HG02798 (cell line): Measurements from ENCODE around the gene RALGPS1.

Experiments
- ATAC-seq: cut with Tn5 transposase; IDR thresholded peaks from one replicate; pipeline ENCODE4 v1.9.1; 2021; ENCODE audit warnings: mild to moderate bottlenecking; ENCODE audit not compliant: unreplicated experiment, poor library complexity

The RALGPS1 gene

GRCh38 chr9:127107929-127108876, 193.6 kb downstream of the RALGPS1 start:
- no peak for ATAC-seq

- no peak for ATAC-seq
These were observed 194.7 kb downstream of the RALGPS1 start for GRCh38 chr9:127109212-127109711.

DNA sequence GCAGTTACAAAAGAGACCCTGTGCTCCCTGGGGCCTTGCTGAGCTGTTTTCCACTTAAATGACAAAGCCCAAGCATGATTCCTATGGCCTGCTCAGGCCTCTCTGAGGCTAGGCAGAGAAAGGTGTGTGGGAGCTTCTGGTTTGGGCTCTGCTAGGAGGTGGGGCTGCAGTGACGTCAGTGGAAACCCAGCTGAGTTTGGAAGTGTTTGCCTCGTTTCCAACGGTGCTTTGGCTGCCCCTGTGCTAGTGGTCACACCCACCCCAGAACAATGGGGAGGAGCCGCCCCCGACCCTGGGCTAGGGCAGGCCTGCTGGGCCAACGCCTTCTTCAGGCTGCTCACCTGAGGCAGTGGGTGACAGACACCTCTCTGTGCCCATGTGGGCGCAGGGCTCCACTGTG, 197.5 kb downstream of the RALGPS1 start:
- ATAC-seq, result no peak

GRCh38 chr9:127112735-127113161, 198.2 kb downstream of the RALGPS1 start:
- ATAC-seq, result no peak

DNA sequence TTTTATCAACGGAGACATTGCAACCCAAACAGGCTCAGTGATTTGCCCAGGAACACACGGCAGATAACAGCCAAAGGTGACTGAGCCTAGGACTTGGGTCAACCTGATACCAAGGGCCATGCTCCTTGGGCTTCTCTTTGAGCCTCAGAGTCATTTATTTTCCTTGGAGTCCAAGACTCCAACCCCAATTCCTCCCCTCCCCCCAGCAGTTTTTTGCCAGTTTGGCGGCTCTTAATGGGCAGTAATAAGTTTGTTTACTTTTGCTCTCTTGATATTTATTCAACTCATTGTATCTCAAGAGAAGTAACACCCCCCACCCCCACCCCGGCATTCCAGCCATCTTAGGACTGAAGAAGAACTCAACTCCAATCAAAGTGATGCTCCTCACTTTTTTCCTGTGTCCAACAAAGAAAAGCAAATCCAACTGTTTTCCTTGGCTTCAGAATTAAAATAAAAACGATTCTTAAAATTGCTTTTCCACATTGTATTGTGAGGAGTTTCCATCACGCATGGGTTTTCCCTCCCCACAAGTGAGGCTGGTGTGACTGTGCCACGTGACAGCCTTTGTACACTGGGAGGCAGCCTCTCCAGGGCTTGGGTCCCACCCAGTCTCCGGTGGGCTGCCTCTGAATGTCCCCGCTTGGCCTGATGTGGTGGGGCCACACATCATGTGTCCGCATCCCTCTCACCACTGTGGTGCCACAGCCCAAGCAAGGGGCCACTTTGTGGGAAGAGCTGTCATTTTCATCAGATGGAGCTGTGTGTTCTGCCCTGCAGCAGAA, 198.8 kb downstream of the RALGPS1 start:
- no peak for ATAC-seq

DNA sequence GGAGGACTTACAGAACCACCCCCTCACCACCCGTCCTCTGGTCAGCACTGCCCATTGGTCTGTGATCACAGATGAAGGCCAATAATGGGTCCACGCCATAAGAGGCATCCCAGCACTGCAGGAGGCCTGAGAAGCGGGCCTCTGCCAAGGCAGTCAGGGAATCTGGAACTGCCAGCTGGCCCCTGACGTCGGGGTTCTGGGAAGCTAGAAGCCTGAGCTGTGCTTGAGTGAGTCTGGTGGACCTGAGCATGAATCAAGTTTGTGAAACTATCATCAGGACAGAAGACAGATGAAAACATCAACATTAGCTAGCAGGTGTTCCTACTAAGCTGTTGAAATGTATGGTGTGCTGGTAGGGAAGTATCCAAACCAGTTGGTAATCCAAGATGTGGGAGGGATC, 200.0 kb downstream of the RALGPS1 start:
- no peak for ATAC-seq

DNA sequence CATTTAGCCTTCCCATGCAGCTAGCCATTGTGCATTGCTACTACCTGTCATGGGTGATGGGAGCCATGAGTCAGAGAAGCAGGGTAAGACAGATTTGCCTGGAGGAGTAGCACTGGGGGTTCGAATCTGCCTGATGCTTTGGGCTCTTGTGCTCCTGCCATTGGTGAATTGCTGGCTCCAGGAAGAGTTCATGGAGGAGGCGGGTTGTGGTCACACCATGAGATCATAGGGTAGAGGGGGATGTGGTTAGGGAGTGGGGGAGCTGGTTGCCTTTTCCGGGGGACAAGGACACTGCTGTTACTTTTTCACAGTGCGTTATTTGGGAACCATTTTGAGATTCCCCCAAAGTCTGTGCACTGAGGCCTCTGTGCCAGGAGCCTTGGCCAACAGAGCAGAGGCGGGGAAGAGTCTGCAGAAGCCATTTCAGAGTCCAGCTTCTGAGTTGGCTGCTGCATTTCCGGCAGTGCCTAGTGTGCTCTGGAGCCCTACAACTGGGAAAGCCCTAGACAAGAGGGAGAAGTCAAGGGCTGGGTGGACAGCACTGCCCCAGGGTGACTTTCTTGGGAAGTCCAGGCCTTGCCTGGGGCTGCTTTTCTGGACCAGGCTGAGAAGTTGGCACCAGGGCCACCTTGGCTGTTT, 201.6 kb downstream of the RALGPS1 start:
- no peak for ATAC-seq

DNA sequence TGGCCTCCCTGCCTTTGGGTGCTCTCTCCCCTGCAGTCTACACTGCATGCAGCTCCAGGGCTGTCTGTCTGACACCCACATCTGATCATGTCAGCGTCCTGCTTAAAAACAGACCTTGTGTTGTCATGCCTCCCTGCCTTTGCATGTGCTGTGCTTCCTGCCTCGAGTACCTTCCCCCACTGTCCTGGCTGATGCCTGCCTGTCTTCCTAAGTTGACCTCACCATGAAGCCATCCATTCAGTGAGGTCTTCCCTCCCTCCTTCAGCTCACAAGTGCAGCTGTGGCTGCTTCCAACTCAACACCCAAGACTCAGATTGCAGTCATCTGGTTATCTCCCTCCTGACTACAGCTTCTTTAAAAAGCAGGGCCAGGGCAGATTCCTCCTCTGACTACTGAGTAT, 202.4 kb downstream of the RALGPS1 start:
- ATAC-seq, result no peak

DNA sequence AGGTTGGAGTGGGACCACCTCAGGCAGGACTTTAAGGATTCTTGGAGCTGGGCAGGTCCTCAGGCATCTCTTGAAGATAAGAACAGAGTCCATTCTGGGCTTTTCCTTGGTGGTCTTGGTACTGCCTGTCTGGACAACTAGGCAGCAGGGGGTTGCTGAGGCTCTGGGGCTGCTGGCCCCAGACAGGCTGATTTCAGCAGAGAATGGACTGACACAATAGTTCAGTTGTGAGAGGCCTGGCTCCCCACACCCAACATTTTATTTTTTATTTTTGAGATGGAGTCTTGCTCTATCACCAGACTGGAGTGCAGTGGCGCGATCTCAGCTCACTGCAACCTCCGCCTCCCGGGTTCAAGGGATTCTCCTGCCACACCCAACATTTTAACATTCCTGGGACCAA, 203.2 kb downstream of the RALGPS1 start:
- ATAC-seq, result no peak

- ATAC-seq, result peak; percentile 54
These were observed 204.2 kb downstream of the RALGPS1 start for GRCh38 chr9:127118597-127119319.

DNA sequence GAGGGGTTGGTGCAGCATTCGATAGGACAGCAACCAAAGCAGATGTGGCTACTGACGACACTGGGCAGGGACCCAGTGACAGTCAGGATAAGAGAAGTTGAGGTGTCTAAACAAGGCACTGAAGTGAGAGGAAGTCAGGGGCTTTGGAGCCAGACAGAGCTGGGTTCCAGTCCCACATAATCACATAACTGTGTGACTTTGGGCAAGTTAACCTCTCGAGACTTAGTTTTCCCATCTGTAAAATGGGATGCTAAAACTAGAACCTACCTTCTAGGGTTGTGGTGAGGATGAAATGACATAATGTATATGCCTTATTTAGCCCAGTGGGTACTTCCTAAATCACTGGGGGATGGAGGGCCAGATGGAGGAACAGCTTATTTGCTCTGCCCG, 204.7 kb downstream of the RALGPS1 start:
- ATAC-seq, result no peak

GRCh38 chr9:127121628-127122175, 207.1 kb downstream of the RALGPS1 start:
- no peak for ATAC-seq

- ATAC-seq, result no peak
These were observed 207.8 kb downstream of the RALGPS1 start, which contains the start of gene ANGPTL2 for GRCh38 chr9:127122176-127123063. ANGPTL2 (minus strand) TSS chr9:127122635; CDS start chr9:127108731, 13,904 bp downstream.

DNA sequence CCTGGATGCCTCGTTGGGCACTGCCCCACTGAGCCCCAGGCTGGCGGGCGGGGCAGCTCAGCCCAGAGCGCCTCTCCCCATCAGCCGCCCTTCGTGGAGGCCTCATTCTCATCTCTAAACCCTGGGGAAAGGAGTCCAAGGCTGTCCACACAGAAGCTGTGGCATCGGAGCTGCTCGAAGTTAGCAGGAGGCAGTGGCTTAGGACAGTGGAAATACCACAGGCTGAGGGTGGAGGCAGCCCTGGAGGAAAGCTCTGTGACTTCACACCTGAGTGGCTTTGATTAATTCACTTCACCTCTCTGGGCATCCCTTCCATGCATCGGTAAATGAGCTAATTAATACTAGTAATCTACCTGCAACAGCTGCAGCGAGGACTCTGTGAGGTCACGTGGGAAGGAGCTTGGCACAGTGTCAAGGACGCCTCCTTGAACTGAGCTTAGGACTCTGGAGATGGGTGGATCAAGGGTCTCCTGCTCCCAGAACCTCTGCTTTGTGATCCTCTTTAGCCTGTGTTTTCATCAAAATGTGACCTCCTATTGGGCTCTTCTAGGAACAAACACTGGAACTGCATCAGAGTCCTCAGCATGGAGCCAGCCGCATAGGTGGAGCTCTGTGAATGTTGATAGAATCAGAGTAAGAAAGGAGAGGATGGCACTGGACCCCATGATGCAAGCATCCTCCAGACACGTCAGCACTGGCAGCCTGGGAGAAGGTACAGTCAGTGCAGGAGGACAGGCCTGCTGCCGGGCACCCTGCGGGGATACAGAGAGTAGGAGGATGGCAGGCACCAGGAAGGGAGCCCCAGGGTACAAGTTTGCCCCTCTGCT, 208.7 kb downstream of the RALGPS1 start:
- ATAC-seq, result no peak

DNA sequence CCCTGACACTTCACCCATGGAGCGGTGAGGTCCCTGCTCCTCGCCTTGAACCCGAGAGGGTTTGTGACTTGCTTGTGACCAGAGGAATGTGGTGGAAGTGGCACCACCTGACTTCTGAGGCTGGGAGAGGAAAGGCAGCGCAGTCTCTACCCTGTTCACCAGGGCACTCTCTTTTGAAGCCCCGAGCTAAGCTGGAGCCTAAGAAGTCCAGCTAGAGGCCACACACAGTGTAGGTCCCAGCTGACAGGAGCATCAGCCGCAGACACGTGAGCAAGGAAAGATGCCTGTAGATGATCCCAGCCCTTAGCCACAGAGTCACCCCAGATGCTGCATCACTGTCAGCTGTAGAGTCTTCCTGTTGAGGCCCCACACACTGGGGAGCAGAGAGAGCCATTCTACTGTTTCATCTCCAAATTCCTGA, 209.5 kb downstream of the RALGPS1 start:
- ATAC-seq, result no peak

DNA sequence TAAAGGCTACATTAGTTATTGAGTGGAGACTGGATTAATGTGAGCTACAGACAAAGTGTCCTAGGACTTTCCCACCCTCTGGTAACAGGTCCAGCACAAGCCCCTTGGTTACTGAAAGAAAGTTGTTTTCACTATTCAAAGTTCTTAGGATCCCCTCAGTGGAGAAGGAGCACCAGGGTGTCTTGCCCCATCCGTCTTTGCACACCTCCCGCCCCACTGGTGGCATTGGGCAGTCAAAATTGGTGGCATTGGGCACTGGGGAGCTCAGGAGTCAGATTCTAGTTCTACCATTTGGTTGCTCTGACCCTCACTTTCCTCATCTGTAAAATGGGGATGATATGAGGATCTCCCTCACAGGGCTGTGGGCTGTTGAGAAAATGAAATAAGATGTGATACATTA, 210.2 kb downstream of the RALGPS1 start:
- no peak for ATAC-seq

GRCh38 chr9:127126971-127127370, 212.4 kb downstream of the RALGPS1 start:
- ATAC-seq, result no peak
